ENCODE measurements around the gene ARMC12.

ARMC12 gene

GRCh38 chr6:35736253-35736894, 458 bp upstream of the ARMC12 start:
- TF ChIP-seq CTCF (conservative IDR thresholded peaks at IDR 0.05; ENCODE audit: low read depth, low read length) = peak; percentile 97
- H3K4me3 ChIP-seq (ENCODE audit: low read depth, low read length) = no peak overlapping the region
- peak; percentile 73 for DNase-seq (ENCODE audit: low read depth)

GRCh38 chr6:35737413-35738211, 780 bp downstream of the ARMC12 start:
- peak; percentile 79 for TF ChIP-seq CTCF (conservative IDR thresholded peaks at IDR 0.05; ENCODE audit: low read depth, low read length)
- H3K4me3 ChIP-seq (ENCODE audit: low read depth, low read length) = no peak overlapping the region
- peak; percentile 95 for DNase-seq (ENCODE audit: low read depth)

GRCh38 chr6:35739645-35740524, 3.1 kb downstream of the ARMC12 start:
- TF ChIP-seq CTCF (conservative IDR thresholded peaks at IDR 0.05; ENCODE audit: low read depth, low read length) = no peak
- H3K4me3 ChIP-seq (ENCODE audit: low read depth, low read length) = no peak overlapping the region
- DNase-seq (ENCODE audit: low read depth) = no peak

- H3K4me3 ChIP-seq (ENCODE audit: low read depth, low read length) = no peak overlapping the region
- peak; percentile 17 for TF ChIP-seq CTCF (conservative IDR thresholded peaks at IDR 0.05; ENCODE audit: low read depth, low read length)
- no peak for DNase-seq (ENCODE audit: low read depth)
These were observed 6.0 kb downstream of the ARMC12 start for GRCh38 chr6:35742842-35743241.

GRCh38 chr6:35745509-35745908, 8.7 kb downstream of the ARMC12 start:
- no peak for TF ChIP-seq CTCF (conservative IDR thresholded peaks at IDR 0.05; ENCODE audit: low read depth, low read length)
- H3K4me3 ChIP-seq (ENCODE audit: low read depth, low read length) = no peak overlapping the region

GRCh38 chr6:35746516-35746915, 9.7 kb downstream of the ARMC12 start:
- no peak for DNase-seq (ENCODE audit: low read depth)
- no peak for TF ChIP-seq CTCF (conservative IDR thresholded peaks at IDR 0.05; ENCODE audit: low read depth, low read length)
- no peak overlapping the region for H3K4me3 ChIP-seq (ENCODE audit: low read depth, low read length)

More at GRCh38 chr6:35745509-35745908, 8.7 kb downstream of the ARMC12 start:
- no peak for DNase-seq (ENCODE audit: low read depth)
